HG03060 (cell line): ENCODE results near the gene SYTL5.
"Not testable (repeated sequence)": the region's sequence is repeated elsewhere in the genome, so short reads cannot be mapped to it uniquely, and the experiment has no call there.

ENCODE experiments used
- ATAC-seq: cut with Tn5 transposase; IDR thresholded peaks from one replicate; pipeline ENCODE4 v1.9.1; 2021; ENCODE audit warnings: low read depth, moderate number of reproducible peaks; ENCODE audit not compliant: unreplicated experiment

Gene SYTL5

GRCh38 chrX:38006291-38006690, at the start of gene SYTL5:
SYTL5 (plus strand) TSS chrX:38006553; CDS start chrX:38033890, 27,337 bp downstream.
- no peak for ATAC-seq

DNA sequence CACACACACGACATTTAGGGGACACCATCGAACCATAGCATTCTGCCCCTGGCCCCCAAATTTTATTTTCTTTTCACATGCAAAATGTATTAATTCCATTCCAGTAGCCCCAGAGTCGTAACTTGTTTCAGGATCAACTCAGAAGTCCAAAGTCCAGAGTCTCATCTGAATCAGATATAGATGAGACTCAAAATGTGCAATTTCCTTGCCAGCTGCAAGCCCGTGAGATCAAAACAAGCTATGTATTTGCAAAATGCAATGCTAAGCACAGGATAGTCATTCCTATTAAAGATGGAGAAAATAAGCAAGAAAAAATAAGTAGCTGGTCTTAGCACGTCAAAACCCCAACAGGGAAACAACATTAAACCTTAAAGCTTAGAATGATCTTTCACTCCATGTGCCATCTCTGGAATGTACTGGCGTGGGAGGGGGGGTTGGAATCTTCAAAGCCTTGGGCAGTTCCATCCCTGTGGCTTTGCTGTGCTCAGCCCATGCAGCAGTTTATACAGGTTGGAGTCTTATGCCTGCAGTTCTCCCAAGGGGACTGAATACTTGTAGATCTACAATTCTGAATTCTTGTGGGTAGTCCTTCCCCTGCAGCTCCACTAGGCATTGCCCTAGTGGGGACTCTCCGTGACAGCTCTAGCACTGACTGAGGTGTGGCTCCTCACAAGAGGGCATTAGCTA, 47.7 kb upstream of the SYTL5 start:
- no peak for ATAC-seq

- no peak for ATAC-seq
These were observed 46.9 kb upstream of the SYTL5 start for GRCh38 chrX:37959212-37960021.

DNA sequence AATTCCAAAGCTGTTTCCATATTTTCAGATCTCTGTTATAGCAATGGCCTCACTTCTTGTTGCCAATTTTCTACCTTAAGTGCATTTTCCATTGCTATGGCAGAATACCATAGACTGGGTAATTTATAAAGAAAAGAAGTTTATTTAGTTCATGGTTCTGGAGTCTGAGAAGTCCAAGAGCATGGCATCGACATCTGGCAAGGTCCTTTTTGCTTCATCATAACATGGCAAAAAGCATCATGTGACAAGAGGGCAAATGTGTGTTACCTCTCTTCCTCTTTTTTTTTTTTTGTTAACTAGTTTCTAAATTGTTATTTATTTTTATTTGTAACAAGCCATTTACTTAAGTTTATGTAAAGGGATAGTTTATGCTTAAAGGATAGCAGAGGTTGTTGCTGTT, 45.2 kb upstream of the SYTL5 start:
- no peak for ATAC-seq

DNA sequence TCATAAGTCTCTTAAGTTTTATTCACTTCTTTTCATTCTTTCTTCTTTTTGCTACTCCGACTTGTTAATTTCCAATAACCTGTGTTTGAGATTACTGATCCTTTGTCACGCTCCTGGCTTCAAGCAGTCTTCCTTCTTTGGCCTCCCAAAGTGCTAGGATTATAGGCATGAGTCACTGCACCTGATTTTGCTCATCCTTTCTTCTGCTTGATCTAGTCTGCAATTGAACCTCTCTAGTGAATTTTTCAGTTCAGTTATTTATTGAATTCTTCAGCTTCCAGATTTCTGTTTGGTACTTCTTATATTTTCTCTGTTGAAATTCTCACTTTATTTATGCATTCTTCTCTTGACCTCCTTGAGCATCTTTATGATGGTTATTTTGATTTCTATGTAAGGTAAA, 38.6 kb upstream of the SYTL5 start:
- no peak for ATAC-seq

DNA sequence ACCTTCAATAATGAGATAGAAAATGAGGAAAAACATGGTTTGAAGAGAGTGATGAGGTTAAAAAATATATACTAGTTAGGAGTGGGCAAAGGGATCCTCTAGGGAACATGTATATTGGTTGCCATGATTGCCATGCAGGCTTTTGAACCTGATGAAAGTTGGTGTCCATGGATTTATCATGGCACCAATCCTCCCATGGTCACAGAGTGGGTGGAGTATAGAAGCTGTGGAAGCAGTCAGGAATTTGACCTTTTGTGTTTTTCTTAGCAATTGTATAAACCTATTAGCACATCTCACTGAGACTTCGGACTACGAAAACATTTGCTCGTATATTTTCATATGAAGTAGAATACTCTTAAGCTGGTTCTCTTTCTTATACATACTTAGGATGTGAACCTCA, 30.9 kb upstream of the SYTL5 start:
- ATAC-seq, result no peak

GRCh38 chrX:37976153-37976552, 30.2 kb upstream of the SYTL5 start:
- no peak for ATAC-seq

- no peak for ATAC-seq
These were observed 21.5 kb upstream of the SYTL5 start for GRCh38 chrX:37984880-37985279.

- ATAC-seq, result no peak
These were observed 19.5 kb upstream of the SYTL5 start for GRCh38 chrX:37986893-37987292.

DNA sequence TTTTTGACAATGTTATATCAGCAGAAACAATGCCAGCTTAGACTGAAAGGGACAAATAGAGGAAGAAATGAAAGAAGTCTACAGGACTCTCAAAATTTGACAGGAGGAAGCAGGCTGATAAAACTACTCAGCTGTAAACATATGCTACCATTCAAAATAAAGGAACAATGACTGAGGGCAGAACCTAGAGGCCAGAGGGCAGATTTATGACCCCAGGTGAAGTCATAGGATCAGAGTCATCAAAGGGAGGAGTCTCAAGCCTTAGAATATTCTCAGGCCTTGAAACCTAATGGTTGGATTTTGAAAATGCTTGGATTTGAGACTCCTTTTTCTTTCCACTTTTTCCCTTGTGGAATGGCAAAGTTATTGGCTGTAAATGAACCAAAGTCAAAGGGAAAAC, 17.0 kb upstream of the SYTL5 start:
- no peak for ATAC-seq

DNA sequence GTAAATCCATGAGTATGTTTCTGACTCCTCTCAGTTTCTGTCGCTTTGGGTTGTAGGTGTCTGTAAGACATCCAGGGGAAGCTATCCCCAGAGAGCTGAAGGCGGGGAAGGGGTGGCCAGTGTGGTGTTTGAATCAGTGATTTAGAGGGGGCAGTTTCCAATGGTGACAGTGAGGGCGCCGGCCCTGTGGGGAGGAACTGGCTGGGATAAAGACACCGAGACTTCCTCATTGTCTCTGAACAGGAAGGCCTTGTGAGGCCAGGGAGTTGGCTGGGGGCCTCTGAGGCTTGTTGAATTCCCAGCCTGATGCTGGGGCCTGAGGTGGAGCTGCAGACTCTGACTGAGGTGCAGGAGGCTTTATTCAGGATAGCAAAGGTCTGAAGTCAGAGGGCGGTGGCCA, 15.1 kb upstream of the SYTL5 start:
- ATAC-seq, result not testable (repeated sequence)

DNA sequence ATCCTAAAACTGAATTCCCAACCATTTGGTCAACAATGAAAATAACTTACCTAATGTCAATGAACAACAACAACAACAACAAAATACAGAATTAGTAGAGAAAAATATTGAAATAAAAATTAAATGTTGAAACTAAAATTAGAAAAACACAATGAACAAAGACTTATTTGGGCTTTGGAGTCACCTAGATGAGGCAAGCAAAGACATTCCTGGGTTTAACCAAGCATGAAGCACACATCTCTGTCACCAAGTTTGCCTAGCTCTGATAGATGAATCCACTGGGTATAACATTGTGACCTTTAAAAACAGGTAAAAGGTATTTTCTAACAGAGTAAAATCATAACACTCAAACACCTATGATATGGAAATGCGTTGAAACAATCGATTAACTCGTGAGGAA, 13.2 kb upstream of the SYTL5 start:
- no peak for ATAC-seq

GRCh38 chrX:37993837-37994619, 12.3 kb upstream of the SYTL5 start:
- ATAC-seq, result no peak

GRCh38 chrX:37995428-37995827, 10.9 kb upstream of the SYTL5 start:
- no peak for ATAC-seq

DNA sequence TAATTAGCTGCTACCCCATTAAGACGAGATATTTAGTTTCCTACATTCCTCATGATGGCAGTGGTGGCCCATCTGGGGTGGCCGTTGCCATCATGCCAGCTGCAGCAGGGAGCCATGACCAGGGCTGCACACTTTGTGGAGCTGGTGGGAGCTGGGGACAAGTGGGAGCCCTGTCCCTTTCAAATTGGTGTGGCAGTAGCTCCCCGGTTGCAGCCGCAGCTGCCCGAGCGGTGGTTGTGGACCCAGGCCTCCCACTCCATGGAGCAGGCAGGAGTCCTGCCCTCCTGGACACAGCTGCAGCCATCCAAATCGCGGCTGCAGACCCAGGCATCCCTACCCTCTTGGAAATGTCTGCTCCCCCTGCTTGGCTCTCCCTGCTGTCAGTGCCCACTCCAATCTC, 9.3 kb upstream of the SYTL5 start:
- ATAC-seq, result no peak

DNA sequence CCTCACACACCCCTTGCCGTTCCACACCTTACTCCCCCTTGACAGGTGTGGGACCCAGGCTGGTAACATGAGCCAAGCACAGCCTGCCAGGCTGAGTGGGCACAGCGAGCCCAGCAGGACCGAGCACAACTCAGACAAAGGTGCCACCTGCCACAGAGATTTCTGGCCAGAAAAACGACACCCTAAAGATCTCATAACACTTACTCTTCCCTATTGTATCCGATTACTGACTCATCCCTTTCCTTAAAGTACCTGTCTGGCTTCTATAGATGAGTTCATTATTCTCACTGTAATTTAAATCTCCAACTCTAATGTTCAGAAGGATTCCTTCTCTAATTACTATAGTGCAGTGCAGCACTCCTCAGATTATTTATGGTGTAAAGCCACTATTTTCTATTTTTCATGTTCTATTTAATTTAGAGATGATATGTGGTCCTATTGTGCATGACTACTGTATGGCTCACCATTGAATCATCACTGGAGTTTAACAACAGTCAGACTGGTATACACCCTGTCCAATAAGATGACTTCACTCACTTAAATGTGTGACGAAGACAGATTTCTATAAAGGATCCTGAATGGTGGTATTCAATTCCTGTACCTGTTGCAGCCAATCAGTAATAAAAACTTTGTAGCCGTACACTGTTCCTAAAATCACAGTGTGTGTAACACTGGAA, 7.6 kb upstream of the SYTL5 start:
- ATAC-seq, result no peak

DNA sequence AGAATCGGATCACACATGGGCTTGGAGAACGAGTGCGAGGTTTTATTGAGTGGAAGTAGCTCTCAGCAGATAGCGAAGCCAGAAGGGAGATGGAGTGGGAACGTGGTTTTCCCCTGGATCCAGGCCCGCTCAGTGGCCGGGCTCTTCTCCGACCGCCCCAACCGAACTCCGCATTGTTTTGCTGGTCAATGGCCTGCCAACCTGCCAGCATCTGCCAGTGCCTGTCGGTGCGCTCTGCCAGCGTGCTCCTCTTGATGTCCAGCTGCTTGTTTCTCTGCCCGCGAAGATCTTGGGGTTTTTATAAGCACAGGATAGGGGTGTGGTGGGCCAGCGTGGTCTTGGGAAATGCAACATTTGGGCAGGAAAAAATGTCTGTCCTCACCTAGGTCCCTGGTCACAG, 5.6 kb upstream of the SYTL5 start:
- no peak for ATAC-seq

DNA sequence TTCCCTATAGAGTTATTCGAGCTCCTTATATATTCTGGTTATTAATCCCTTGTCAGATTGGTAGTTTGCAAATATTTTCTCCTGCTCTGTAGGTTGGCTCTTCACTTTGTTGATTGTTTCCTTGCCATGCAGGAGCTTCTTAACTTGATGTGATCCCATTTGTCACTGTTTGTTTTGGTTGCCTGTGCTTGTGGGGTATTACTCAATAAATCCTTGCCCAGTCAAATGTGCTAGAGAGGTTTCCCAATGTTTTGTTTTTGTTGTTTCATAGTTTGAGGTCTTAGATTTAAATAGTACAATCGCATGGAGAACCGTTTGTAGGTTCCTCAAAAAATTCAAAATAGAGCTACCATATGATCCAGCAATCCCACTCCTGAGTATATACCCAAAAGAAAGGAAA, 2.3 kb upstream of the SYTL5 start:
- no peak for ATAC-seq

GRCh38 chrX:38006778-38007177, 425 bp downstream of the SYTL5 start:
- no peak for ATAC-seq

DNA sequence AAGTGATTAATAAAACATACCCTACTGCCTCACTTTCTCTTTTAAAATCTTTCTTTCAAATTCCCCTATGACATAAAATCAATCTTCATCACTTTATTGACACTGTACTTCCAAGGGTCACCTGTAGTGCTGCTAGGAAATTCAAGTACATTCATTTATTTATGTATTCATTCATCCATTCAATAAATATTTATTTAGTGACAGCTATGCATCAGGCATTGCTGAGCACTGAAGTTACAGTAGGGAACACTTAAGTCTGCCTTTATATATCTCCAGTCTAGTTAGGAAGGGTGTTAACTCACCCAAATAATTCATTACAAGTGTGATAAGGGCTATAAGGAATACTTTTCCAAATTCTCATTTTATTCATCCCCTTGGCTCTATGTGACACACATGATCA, 2.3 kb downstream of the SYTL5 start:
- ATAC-seq, result no peak

- no peak for ATAC-seq
These were observed 3.3 kb downstream of the SYTL5 start for GRCh38 chrX:38009641-38010040.
